T-helper 17 cell (primary cell): ENCODE results near the gene EIF5. TPM values are rescaled to one million over a fixed set of nuclear protein-coding genes. Genes with fewer than 3 reads are reported as not detected.

Experiments used
- ATAC-seq: fragments of 150-1000 bp; cut with Tn5 transposase; 2 replicates; pipeline ENCODE4 v1.10.0; 2021; ENCODE audit warnings: mild to moderate bottlenecking, moderate library complexity
- DNase-seq, 3 donors: peaks; one replicate each; pipeline versions ENCODE4 v3.0.0 to v3.0.0-alpha.2; 2020 to 2021
- H3K9me3 ChIP-seq: one replicate; pipeline ENCODE4 v1.7.0; 2013; ENCODE audit warnings: low read length, mild to moderate bottlenecking; ENCODE audit not compliant: control insufficient read depth, poor library complexity, severe bottlenecking
- H3K27ac Mint-ChIP-seq: one replicate; pipeline ENCODE4 v1.8.0; 2022; ENCODE audit warnings: mild to moderate bottlenecking, moderate library complexity, mixed read lengths
- H3K27me3 Mint-ChIP-seq: one replicate; pipeline ENCODE4 v1.8.0; 2022; ENCODE audit warnings: mixed read lengths
- H3K36me3 Mint-ChIP-seq: one replicate; pipeline ENCODE4 v1.8.0; 2022; ENCODE audit warnings: low read depth, mixed read lengths
- H3K4me1 Mint-ChIP-seq: one replicate; pipeline ENCODE4 v1.8.0; 2022; ENCODE audit warnings: mild to moderate bottlenecking, mixed read lengths
- H3K4me3 Mint-ChIP-seq: one replicate; pipeline ENCODE4 v1.8.0; 2022; ENCODE audit warnings: mild to moderate bottlenecking, moderate library complexity, mixed read lengths
- total RNA-seq, 4 donors: library from RNA in 2 of 4; stranded (reverse) in 2 of 4; gene quantifications; one replicate each; pipeline ENCODE4 v1.2.3 and lab custom pipeline; 2022 to 2026

EIF5 gene
- total RNA-seq, 2 donors from 2014 or later, result 649 to 800 TPM

- Mint-ChIP-seq H3K36me3 (peaks cover 3% of the 10 kb centered on the region), H3K4me1 (peaks cover 44% of the 10 kb centered on the region), H3K27ac (no peak overlapping the region), H3K4me3 (no peak overlapping the region), H3K27me3 (no peaks in the 10 kb centered on the region)
- DNase-seq (no peak), ATAC-seq (no peak)
- H3K9me3 ChIP-seq, result no peaks in the 10 kb centered on the region
These were observed 58.5 kb downstream of the EIF5 start for GRCh38 chr14:103392572-103392971.

- peaks cover 45% of the 10 kb centered on the region for H3K4me1 Mint-ChIP-seq
- ATAC-seq (no peak), DNase-seq (no peak)
- H3K4me3 Mint-ChIP-seq, result no peak overlapping the region
- no peaks in the 10 kb centered on the region for H3K9me3 ChIP-seq
- no peak overlapping the region for H3K27ac Mint-ChIP-seq
- no peaks in the 10 kb centered on the region for H3K27me3 Mint-ChIP-seq
- peaks cover 3% of the 10 kb centered on the region for H3K36me3 Mint-ChIP-seq
These were observed 59.0 kb downstream of the EIF5 start for GRCh38 chr14:103393070-103393469.

DNA sequence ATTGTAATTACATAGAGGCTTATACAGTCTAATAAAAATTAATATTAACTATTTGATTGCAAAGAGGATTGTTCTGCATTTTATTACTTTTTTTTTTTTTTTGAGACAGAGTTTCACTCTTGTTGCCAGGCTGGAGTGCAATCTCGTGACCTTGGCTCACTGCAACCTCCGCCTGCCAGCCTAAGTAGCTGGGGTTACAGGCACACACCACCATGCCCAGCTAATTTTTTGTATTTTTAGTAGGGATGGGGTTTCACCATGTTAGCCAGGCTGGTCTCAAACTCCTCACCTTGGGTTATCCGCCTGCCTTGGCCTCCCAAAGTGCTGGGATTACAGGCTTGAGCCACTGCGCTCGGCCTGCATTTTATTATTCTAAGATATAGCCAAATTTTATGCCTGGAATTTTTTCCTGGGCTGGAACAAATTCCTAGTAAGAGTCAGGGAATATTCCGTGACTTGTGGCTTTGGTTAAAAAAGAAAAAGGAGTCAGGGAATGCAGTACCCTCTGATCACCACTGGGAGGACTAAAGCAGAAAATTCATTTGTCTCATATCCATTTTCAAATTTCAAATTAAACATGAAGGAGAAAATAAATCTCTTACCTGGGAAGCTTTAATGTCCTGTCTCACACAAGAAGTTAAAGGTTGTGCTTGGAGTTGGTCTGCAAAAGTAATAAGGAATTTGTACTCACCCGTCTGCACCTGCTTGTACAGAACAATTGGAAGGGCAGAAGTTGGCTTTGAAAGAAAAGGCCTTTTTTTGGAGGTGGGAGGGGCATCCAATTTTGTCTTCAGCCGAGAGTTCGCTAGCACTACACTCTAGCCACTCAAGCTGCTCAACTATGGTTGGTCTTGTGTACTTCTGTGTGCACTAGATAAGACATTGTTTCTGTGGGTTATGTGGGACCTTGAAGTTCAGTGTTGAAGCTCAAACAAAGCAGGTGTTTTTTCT lies 59.9 kb downstream of the EIF5 start:
- H3K4me1 Mint-ChIP-seq, result peaks cover 42% of the 10 kb centered on the region
- no peaks in the 10 kb centered on the region for H3K27me3 Mint-ChIP-seq
- H3K27ac Mint-ChIP-seq, result peak overlapping the region; percentile 85
- peak overlapping the region; percentile 43 for H3K4me3 Mint-ChIP-seq
- DNase-seq (no peak), ATAC-seq (peak; percentile 35)
- peaks cover 3% of the 10 kb centered on the region for H3K36me3 Mint-ChIP-seq
- H3K9me3 ChIP-seq, result no peaks in the 10 kb centered on the region

Other genes starting within 250 kb of the EIF5 start
- gene EXOC3L4, start 239.5 kb upstream of the EIF5 start, total RNA-seq, result not detected
- 10 to 100 TPM in 1 of 2 donors, 1 to 10 TPM in 1; 6.3 to 20.6 TPM for gene TNFAIP2, start 210.8 kb upstream of the EIF5 start, total RNA-seq
- gene MARK3, start 51.2 kb downstream of the EIF5 start, total RNA-seq, result 100 to 1,000 TPM; 121 to 136 TPM
- 1 to 10 TPM; 7.0 to 8.0 TPM for gene CKB, start 188.6 kb downstream of the EIF5 start, total RNA-seq
- gene TRMT61A, start 195.0 kb downstream of the EIF5 start, total RNA-seq, result 1 to 10 TPM; 8.2 to 8.3 TPM
- gene BAG5, start 228.4 kb downstream of the EIF5 start, total RNA-seq, result 10 to 100 TPM; 28.5 to 32.9 TPM
- 10 to 100 TPM; 18.3 to 19.4 TPM for gene COA8, start 228.7 kb downstream of the EIF5 start, total RNA-seq